A549 treated with CpdA at 1 μM for 4 hours (cell line): ENCODE results near the gene MID1. TPM values are rescaled to one million over a fixed set of nuclear protein-coding genes. Genes with fewer than 3 reads are reported as not detected.

Source experiments
- total RNA-seq: library from RNA; stranded (reverse); fragments of 200-300 nt; extraction: Qiagen RNA extraction; gene quantifications from 5 replicates; pipeline ENCODE4 v1.2.3, GENCODE V29; 2022; ENCODE audit warnings: low read depth

The MID1 gene
- total RNA-seq, result 38.0 to 54.9 TPM (median 47.8 TPM) in 5 replicates

DNA sequence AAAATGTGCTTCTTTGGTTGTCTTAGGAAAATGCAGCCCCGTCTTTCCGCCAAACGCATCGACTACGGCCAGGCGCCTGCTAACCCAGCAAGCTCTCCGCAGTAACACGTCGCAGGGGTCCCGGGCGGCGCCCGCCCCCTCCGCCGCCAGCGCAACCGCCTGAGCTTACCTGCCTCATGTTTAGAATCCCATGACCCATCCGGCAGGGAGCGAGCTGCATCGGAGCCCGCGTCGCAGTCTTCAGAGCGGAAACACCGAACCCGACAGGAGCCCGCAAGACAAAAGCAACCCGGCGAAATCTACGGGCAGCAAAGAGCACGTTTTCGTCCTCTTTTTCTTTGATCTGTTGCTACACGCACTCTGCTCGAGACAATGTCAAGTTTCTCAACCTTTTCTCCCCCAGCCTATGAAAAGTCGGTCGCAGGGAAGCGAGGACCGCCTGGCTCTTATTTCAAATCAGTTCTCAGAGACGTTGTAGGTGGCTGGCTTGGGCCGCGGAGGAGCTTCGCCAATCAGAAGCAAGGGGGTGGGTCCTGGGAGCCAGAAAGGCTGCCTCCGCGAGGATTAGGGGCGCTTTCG, at the start of gene MID1:
Gene MID1, minus strand, starts transcription at position 465 of the 579 bp plus-strand sequence. CDS start 53,038 bp downstream, outside the sequence.

